Gastrocnemius medialis (tissue), 4 donors: ENCODE results near the gene PDE4C. TPM values are rescaled to one million over a fixed set of nuclear protein-coding genes. Genes with fewer than 3 reads are reported as not detected.

ENCODE experiments used
- ATAC-seq, 2 donors: fragments of 150-250 bp; one replicate each; pipeline ENCODE4 v1.9.1; 2016
- DNase-seq, 2 donors: peaks; one replicate each; pipeline ENCODE4 v3.0.0-alpha.2; 2019
- H3K27ac ChIP-seq, 4 donors: fragments of 200-600 bp; sonication (generic); 1 replicate in 1 of 4; 2 replicates in 3 of 4; pipeline ENCODE4 v1.5.1; 2016 to 2018; ENCODE audit warnings: mild to moderate bottlenecking in 2 of 4, moderate library complexity in 1 of 4
- H3K27me3 ChIP-seq, 3 donors: fragments of 200-600 bp; sonication (generic) in 2 of 3; 1 replicate in 1 of 3; 2 replicates in 2 of 3; pipeline versions ENCODE4 v1.5.1 to v1.6.0; 2016 to 2019; ENCODE audit warnings: mild to moderate bottlenecking in 1 of 3, moderate library complexity in 1 of 3
- H3K36me3 ChIP-seq, 2 donors: fragments of 200-600 bp; sonication (generic) in 1 of 2; one replicate each; pipeline ENCODE4 v1.5.1; 2017 to 2018
- H3K4me1 ChIP-seq, 2 donors: fragments of 200-600 bp; sonication (generic) in 1 of 2; one replicate each; pipeline ENCODE4 v1.5.1; 2016 to 2017; ENCODE audit warnings: mild to moderate bottlenecking in 2 of 2
- H3K4me3 ChIP-seq, 4 donors: fragments of 200-600 bp; sonication (generic) in 3 of 4; 1 replicate in 1 of 4; 2 replicates in 3 of 4; pipeline ENCODE4 v1.5.1; 2016 to 2019; ENCODE audit warnings: mild to moderate bottlenecking in 2 of 4
- H3K9me3 ChIP-seq, 3 donors: fragments of 200-600 bp; sonication (generic) in 2 of 3; 1 replicate in 1 of 3; 2 replicates in 2 of 3; pipeline ENCODE4 v1.5.1; 2016 to 2019
- CTCF ChIP-seq, 5 experiments: fragments of 450-650 bp in 3 of 5; fragments of 200-600 bp in 2 of 5; sonication (generic) in 2 of 5; IDR thresholded peaks in 4 of 5; conservative IDR thresholded peaks in 1 of 5; 1 replicate in 4 of 5; 2 replicates in 1 of 5; pipeline ENCODE4 v1.5.1; 2016 to 2019; ENCODE audit warnings: antibody characterized with exemption in 5 of 5, mild to moderate bottlenecking in 3 of 5, moderate library complexity in 3 of 5
- POLR2A ChIP-seq, 2 donors: fragments of 450-650 bp; IDR thresholded peaks; one replicate each; pipeline ENCODE4 v1.6.1; 2017; ENCODE audit warnings: antibody characterized with exemption in 2 of 2, mild to moderate bottlenecking in 2 of 2, moderate library complexity in 2 of 2
- in situ Hi-C, 4 donors: fragments of 200-750 bp; cut with MboI; loops; one replicate each; pipeline versions ENCODE4 v1.15.0 to v1.8.0; 2017; ENCODE audit warnings: low sequenced_read_pairs in 4 of 4
- intact Hi-C: fragments of 100-400 bp; cut with DNase I; formaldehyde crosslinking; loops from one replicate; pipeline ENCODE4 v1.15.1; 2023; ENCODE audit warnings: low total_unique reads
- total RNA-seq, 4 donors: library from RNA; depleted of rRNA; stranded (reverse); fragments of >200 nt; gene quantifications; one replicate each; pipeline versions ENCODE4 v1.1.0 to v1.2.3, GENCODE V29; 2016

The PDE4C gene
- total RNA-seq, 4 donors from 2014 or later: 0.65 to 2.6 (median 0.76) TPM; not detected in 1

GRCh38 chr19:18273561-18274218 is 47.5 kb upstream of the PDE4C start:
- intact Hi-C loops (loop anchor here (2.0 kb wide), 1 partner anchor 69 kb away; the partner anchor contains the start of gene RAB3A), in situ Hi-C loops (loop anchor here in 2 of 4 donors (25.0 kb wide), 1 partner anchor 139 kb away; the partner anchor contains the start of gene SSBP4 (in 2 of the 2))
- no peak overlapping the region for H3K4me3 ChIP-seq
- no peak for ATAC-seq
- no peak for DNase-seq
- peaks cover 0 to 4% of the 10 kb centered on the region in 2 donors for H3K36me3 ChIP-seq
- H3K4me1 ChIP-seq: peaks cover 34 to 51% of the 10 kb centered on the region in 2 donors
- no peaks in the 10 kb centered on the region for H3K9me3 ChIP-seq
- no peaks in the 10 kb centered on the region for H3K27me3 ChIP-seq
- no peak for TF ChIP-seq POLR2A (IDR thresholded peaks at IDR 0.05)
- TF ChIP-seq CTCF (IDR thresholded peaks at IDR 0.05 in 4 of 5, conservative IDR thresholded peaks at IDR 0.05 in 1 of 5): no peak
- H3K27ac ChIP-seq: peak overlapping the region; percentile 84 to 99 (median 92)

DNA sequence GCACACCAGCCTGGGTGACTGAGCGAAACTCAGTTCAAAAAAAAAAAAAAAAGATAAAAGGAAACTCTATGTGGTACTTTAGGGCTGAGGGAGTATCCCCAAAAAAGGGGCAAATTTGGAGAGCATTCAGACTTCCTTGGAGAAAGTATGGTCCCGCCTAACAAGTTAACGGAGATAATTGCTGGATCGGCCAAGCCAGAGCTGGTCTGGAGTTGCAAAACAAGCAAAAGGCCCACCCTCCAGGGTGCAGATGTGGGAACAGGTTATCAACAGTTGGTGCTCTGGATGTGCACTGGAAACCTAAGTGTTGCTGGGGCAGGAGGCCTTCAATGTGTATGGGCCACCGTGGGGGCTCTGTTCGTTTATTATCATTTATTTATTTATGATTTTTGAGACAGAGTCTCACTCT is 45.2 kb upstream of the PDE4C start:
- in situ Hi-C loops (loop anchor here in 2 of 4 donors (25.0 kb wide), 1 partner anchor 141 kb away; the partner anchor contains the start of gene SSBP4 (in 2 of the 2)), intact Hi-C loops (no loop called here)
- no peaks in the 10 kb centered on the region for H3K36me3 ChIP-seq
- ATAC-seq: no peak
- TF ChIP-seq POLR2A (IDR thresholded peaks at IDR 0.05): no peak
- no peak for TF ChIP-seq CTCF (IDR thresholded peaks at IDR 0.05 in 4 of 5, conservative IDR thresholded peaks at IDR 0.05 in 1 of 5)
- no peaks in the 10 kb centered on the region for H3K9me3 ChIP-seq
- H3K27ac ChIP-seq: no peak overlapping the region
- H3K4me1 ChIP-seq: peaks cover 26 to 32% of the 10 kb centered on the region in 2 donors
- no peaks in the 10 kb centered on the region for H3K27me3 ChIP-seq
- no peak for DNase-seq
- no peak overlapping the region for H3K4me3 ChIP-seq

DNA sequence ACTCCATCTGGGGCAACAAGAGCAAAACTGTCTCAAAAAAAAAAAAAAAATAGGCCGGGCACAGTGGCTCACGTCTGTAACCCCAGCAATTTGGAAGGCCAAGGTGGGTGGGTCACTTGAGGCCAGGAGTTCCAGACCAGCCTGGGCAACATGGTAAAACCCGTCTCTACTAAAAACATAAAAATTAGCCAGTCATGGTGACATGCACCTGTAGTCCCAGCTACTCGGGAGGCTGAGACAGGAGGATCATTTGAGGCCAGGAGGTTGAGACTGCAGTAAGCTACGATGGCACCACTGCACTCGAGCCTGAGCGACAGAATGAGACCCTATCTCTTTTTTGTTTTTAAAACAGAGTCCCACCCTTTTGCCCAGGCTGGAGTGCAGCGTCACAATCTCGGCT is 44.1 kb upstream of the PDE4C start:
- in situ Hi-C loops (loop anchor here in 2 of 4 donors (25.0 kb wide), 1 partner anchor 142 kb away; the partner anchor contains the start of gene SSBP4 (in 2 of the 2)), intact Hi-C loops (no loop called here)
- Histone ChIP-seq H3K27me3 (no peaks in the 10 kb centered on the region), H3K4me1 (peaks cover 20 to 21% of the 10 kb centered on the region in 2 donors), H3K27ac (no peak overlapping the region), H3K36me3 (no peaks in the 10 kb centered on the region), H3K9me3 (no peaks in the 10 kb centered on the region), H3K4me3 (no peak overlapping the region)
- TF ChIP-seq POLR2A (IDR thresholded peaks at IDR 0.05) (no peak), CTCF (IDR thresholded peaks at IDR 0.05 in 4 of 5, conservative IDR thresholded peaks at IDR 0.05 in 1 of 5) (no peak)
- ATAC-seq: no peak
- no peak for DNase-seq

- TF ChIP-seq POLR2A (IDR thresholded peaks at IDR 0.05) (no peak), CTCF (IDR thresholded peaks at IDR 0.05 in 4 of 5, conservative IDR thresholded peaks at IDR 0.05 in 1 of 5) (no peak)
- H3K9me3 ChIP-seq: no peaks in the 10 kb centered on the region
- intact Hi-C loops (no loop called here), in situ Hi-C loops (loop anchor here in 2 of 4 donors (25.0 kb wide), 1 partner anchor 143 kb away; the partner anchor contains the start of gene SSBP4 (in 2 of the 2))
- DNase-seq: no peak
- no peaks in the 10 kb centered on the region for H3K36me3 ChIP-seq
- H3K27ac ChIP-seq: no peak overlapping the region
- H3K27me3 ChIP-seq: no peaks in the 10 kb centered on the region
- no peak for ATAC-seq
- H3K4me3 ChIP-seq: no peak overlapping the region
- peaks cover 9 to 10% of the 10 kb centered on the region in 2 donors for H3K4me1 ChIP-seq
Observed at GRCh38 chr19:18269070-18269723, 43.0 kb upstream of the PDE4C start.
